Activated CD4-positive, CD25-positive, alpha-beta regulatory T cell (primary cell): ENCODE results near the gene TNIK.
"Not testable (repeated sequence)": the region's sequence is repeated elsewhere in the genome, so short reads cannot be mapped to it uniquely, and the experiment has no call there.

Source experiments
- DNase-seq, 4 experiments: peaks; one replicate each; lab custom pipeline; 2025; lab: John Stamatoyannopoulos, UW

Gene TNIK

DNA sequence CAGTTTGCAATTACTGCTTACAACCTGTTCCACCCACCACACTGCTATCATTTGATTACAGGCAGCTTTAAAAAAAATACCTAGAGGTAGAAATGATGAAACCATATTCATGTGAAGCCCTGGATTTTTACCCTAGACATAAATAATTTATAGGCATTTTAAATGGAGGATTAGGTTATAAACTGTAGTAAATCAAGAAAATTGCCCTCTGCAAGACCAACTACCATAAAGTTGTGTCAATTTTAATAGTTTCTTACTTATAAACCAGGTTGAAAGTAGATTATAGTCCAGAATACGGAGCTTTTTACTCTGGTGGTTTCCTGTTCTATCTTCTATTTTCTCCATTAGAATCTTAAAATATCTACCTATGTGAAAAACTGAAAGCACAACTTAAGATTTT is 13.9 kb downstream of the TNIK start:
- no peak for DNase-seq

- no peak for DNase-seq
Observed at GRCh38 chr3:171445620-171446204, 14.5 kb downstream of the TNIK start.

DNA sequence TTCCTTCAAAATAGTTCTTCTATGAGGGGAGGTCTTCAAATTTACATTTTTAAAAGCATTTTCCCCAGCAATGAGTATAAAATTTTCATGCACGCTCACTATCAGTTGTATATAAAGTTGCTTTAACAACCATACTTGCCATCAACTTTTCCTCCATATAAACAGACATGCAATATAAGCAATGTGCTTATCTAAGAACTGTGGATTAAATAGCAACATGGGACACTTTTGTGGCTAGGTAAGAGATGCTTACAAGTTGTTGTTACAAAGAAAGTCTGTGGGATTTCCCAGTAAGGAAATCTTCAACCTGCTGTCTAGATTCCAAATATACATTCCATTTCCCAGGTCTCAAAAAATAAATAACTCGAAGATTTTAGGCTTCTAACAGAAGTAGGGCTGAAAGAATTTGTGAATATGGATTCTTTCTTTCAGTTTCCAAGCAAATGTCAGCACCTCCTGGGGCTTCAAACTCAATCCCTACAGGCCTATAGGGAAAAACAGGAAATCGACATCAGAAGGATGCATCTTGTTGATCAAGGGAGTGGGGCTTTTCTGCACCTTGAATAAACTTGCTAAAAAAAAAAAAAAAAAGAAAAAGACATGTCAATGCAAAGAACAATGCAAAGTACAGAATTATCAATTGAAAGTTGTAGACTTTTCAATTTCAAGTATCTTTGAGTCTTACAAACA is 16.1 kb downstream of the TNIK start:
- no peak for DNase-seq

DNA sequence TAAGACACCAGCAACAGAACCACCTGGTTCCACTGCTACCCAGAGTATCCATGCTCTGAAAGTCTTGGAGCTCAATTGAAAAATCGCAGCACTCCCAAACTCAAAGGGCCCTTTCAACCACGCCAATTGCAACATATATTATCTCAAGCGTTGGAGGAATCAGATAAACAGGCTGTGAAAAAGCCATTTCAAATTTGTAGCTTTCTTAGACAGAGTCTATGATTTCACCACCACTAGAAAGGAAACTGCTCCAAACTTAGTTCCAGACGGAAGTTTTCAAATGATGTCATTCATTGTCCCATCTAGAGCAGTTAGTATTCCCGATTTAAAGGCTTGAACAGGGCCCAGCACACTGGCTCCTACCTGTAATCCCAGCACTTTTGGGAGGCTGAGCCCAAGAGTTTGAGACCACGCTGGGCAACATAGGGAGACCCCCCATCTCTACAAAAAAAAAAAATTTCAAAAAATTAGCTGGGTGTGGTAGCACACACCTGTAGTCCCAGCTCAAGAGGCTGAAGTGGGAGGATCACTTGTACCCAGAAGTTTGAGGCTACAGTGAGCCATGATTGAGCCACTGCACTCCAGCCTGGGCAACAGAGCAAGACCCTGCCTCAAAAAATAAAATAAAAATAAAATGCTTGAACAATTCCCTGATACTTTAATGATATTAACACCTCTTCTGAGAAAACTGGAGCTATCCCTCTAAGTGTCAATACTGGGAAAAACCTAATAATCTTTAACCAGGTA is 16.8 kb downstream of the TNIK start:
- DNase-seq: no peak

- DNase-seq: no peak
Observed at GRCh38 chr3:171442184-171442583, 18.0 kb downstream of the TNIK start.

DNA sequence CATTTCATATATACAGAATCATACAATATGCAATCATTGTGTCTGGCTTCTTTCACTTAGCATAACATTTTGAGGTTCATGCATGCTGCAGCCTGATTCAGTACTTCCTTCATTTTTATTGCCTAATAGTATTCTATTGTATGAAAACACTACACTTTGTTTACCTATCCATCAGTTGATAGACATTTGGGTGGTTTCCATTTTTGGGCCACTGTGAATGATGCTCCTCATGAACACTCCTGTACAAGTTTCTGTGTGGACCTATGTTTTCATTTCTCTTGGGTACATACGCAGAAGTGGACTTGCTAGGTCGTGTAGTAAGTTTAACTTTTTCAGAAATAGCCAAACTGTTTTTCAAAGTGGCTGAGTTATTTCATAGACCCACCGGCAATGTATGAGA is 18.8 kb downstream of the TNIK start:
- DNase-seq: no peak

- no peak for DNase-seq
Observed at GRCh38 chr3:171439996-171440395, 20.2 kb downstream of the TNIK start.

DNA sequence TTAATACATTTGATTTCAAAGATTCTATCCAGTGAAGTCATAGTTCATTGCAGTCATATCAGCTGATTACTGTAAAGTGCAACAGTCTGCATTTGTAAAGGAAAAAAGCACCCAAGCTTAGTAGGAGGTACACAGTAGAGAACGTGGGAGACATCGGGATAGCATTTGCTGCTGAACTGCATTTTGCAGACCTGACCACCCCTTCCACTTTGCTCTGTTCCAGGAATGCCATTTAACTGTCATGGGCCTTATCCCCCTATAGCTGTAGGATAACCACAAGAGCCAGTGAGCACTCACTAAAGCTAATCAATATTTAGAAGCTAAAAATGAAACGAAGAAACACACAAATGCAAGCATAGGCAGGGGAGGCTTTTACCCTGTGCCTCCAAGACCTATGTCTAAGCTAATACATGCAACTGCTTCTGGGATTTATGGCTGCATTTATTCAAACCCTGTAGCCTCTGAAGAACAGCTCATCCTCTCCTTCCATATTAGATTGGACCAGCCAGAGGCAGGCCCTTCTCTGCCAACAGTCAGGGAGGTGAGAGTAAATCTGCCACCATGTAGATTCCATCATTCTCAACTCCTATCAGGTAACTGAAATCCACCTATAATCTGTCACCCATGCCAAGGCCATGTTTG is 23.0 kb downstream of the TNIK start:
- DNase-seq: no peak

DNA sequence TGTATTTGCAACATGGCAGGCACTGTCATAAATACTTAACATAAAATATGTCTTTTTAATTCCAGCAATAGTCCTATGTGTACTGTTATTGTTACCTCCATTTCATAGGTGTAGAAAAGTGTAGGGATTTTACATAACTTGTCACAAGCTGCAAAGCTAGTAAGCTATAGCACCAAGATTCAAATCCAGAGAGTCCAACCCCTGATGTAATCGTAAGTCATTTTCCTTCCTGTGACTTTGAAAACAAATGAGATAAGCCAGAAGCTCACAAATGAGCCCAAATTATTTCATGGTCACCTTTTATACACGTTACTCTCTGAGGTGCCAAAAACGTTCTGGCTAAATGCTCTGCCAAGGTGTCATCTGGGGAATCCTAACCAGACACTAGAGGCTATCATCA is 23.8 kb downstream of the TNIK start:
- no peak for DNase-seq

GRCh38 chr3:171435757-171436156 is 24.4 kb downstream of the TNIK start:
- DNase-seq: no peak

DNA sequence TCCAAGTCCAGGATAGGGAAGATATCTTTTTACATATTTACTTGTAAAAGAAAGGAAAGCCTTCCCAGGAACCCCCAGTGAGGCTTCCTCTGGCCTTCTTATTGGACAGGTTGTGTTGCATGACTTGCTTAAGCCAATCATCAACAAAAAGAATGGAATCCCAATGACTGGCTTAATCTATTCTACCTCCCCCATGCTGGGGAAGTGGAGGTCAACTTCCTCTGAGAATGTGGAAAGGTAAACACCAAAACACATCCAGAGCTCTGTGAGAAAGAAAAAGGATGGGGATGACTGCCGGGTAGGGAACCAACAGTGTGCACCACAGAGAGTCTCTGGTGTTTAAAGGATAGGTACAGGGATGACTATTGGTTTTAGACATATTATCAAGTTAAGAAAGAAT is 25.1 kb downstream of the TNIK start:
- DNase-seq: no peak

GRCh38 chr3:171432548-171432947 is 27.7 kb downstream of the TNIK start:
- no peak for DNase-seq

GRCh38 chr3:171431550-171431949 is 28.7 kb downstream of the TNIK start:
- DNase-seq: no peak

GRCh38 chr3:171430530-171430929 is 29.7 kb downstream of the TNIK start:
- DNase-seq: no peak

DNA sequence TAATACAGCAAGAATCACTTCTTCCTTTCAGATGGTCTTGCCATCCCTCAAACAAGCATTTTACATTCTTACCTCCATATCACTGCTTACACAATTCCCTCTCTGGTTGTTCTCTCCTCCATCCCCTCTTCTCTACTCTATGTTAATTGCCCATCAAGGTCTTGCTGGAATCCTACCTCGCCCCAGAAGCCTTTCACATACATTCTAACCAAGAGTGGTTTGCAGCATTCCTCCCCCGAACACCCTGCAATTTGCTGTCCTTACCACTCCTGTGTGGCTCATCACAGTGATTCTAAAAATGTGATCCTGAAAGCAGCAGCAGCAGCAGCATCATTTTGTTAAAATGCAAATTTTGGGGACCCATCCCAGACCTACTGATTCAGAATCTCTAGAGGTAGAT is 30.6 kb downstream of the TNIK start:
- no peak for DNase-seq

DNA sequence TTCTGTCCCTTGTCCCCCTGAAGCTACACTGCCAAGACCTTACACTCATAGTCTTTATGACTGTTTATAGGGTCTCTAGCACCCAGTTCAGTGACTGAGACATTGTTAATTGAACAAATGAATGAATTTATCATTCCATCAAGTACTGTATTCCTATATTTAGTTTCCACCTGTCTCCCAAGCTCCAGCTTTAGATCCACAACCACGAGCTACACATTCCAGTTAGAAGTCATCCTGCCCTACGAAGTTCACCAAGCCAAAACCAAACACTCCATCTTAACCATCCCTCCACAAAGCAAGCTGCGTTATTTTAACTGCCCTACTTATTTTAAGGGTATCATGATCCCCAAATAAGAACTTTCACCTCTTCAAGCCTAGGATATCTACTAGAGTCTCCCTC is 31.3 kb downstream of the TNIK start:
- no peak for DNase-seq

- no peak for DNase-seq
Observed at GRCh38 chr3:171428321-171428787, 31.9 kb downstream of the TNIK start.

DNA sequence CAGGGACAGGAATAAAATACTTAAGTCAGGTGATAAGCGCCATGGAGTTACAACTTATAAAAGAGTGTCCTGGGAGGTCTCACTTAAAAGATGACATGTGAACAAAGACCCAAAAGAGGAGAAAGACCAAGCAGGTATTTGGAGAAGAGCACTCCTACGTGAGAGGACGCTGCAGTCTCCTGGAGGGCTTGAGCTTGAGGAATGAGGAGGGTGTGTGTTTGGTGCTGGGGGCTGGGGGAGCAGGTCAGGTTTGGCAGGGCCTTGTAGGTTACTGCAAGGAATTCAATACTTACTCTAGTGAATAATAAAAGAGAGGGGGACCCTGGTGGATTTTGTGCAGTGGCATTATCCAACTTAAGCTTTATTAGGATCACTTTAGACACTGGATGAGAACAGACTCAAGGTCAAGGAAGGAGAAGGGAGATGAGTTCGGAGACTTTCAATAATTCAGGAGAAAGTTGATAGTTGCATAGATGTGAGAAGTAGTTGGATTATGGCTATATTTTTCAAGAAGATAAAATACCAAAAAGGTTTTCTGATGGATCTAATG is 32.4 kb downstream of the TNIK start:
- no peak for DNase-seq

- DNase-seq: not testable (repeated sequence)
Observed at GRCh38 chr3:171424063-171424462, 36.1 kb downstream of the TNIK start.

GRCh38 chr3:171422855-171423254 is 37.4 kb downstream of the TNIK start:
- not testable (repeated sequence) for DNase-seq

GRCh38 chr3:171420667-171421066 is 39.5 kb downstream of the TNIK start:
- no peak for DNase-seq

GRCh38 chr3:171419457-171419856 is 40.7 kb downstream of the TNIK start:
- DNase-seq: no peak
